ENCODE measurements around the gene FGF7.

GRCh38 chr15:49528289-49528688 lies 105.2 kb downstream of the FGF7 start:
- TF ChIP-seq EP300 (conservative IDR thresholded peaks at IDR 0.05; ENCODE audit: poor library complexity, severe bottlenecking) (no peak), EZH2 (IDR thresholded peaks at IDR 0.05; ENCODE audit: borderline replicate concordance, insufficient read depth, low read length, poor library complexity, severe bottlenecking) (no peak)
